Transverse colon (tissue), 4 donors: ENCODE results near the gene MKRN2. TPM values are rescaled to one million over a fixed set of nuclear protein-coding genes. Genes with fewer than 3 reads are reported as not detected.
A peak's percentile ranks its signal among the peaks of the same experiment; 100 is the strongest.

ENCODE experiments used
- DNase-seq: peaks from one replicate; pipeline ENCODE4 v3.0.0-alpha.2; 2019
- H3K27ac ChIP-seq, 4 donors: fragments of 200-600 bp; sonication (generic); 2 replicates each; pipeline ENCODE4 v1.5.1; 2016 to 2018; ENCODE audit warnings: inconsistent platforms in 4 of 4
- H3K27me3 ChIP-seq: fragments of 200-600 bp; sonication (generic); 2 replicates; pipeline ENCODE4 v1.5.1; 2017; ENCODE audit warnings: inconsistent platforms
- H3K36me3 ChIP-seq, 4 donors: fragments of 200-600 bp; sonication (generic); 2 replicates each; pipeline ENCODE4 v1.5.1; 2017 to 2019; ENCODE audit warnings: inconsistent platforms in 4 of 4
- H3K4me1 ChIP-seq, 4 donors: fragments of 200-600 bp; sonication (generic); 2 replicates each; pipeline ENCODE4 v1.5.1; 2017 to 2020; ENCODE audit warnings: inconsistent platforms in 4 of 4
- H3K4me3 ChIP-seq, 4 donors: fragments of 200-600 bp; sonication (generic); 1 replicate in 1 of 4; 2 replicates in 3 of 4; pipeline versions ENCODE4 v1.5.1 to v1.6.1; 2017 to 2019; ENCODE audit warnings: inconsistent platforms in 4 of 4
- H3K9me3 ChIP-seq, 2 donors: fragments of 200-600 bp; sonication (generic); 2 replicates each; pipeline ENCODE4 v1.5.1; 2017 to 2019; ENCODE audit warnings: inconsistent platforms in 2 of 2
- EP300 ChIP-seq: sonication (generic); formaldehyde crosslinking; IDR thresholded peaks from one replicate; pipeline ENCODE4 v1.6.1; 2017; ENCODE audit warnings: antibody characterized with exemption, low read depth
- POLR2A ChIP-seq: fragments of 450-650 bp; IDR thresholded peaks from one replicate; pipeline ENCODE4 v1.6.1; 2016; ENCODE audit warnings: antibody characterized with exemption, mild to moderate bottlenecking, moderate library complexity
- POLR2AphosphoS5 ChIP-seq, 3 donors: sonication (generic); formaldehyde crosslinking; IDR thresholded peaks; one replicate each; pipeline ENCODE4 v1.6.1; 2016; ENCODE audit warnings: antibody characterized with exemption in 3 of 3
- WGBS, 2 donors: methylation state at CpG; one replicate each; pipeline ENCODE4 v1.1.5; 2018; ENCODE audit warnings: low coverage in 1 of 2; 5-methylcytosine and 5-hydroxymethylcytosine counted together
- in situ Hi-C, 4 donors: fragments of 200-750 bp; cut with MboI; loops; one replicate each; pipeline versions ENCODE4 v1.15.0 to v1.15.1; 2017; ENCODE audit warnings: low sequenced_read_pairs in 3 of 4, low pct_ligation_motif_present in 1 of 4, low pct_unique_long_range_greater_than_20kb in 1 of 4
- intact Hi-C: fragments of 100-400 bp; cut with DNase I; formaldehyde crosslinking; loops from one replicate; pipeline ENCODE4 v1.15.1; 2023; ENCODE audit warnings: low total_unique reads
- total RNA-seq, 4 donors: library from RNA; depleted of rRNA; stranded (reverse); fragments of >200 nt; gene quantifications; one replicate each; pipeline ENCODE4 v1.1.0, GENCODE V29; 2016
- TF ChIP-seq, protein P1 (sequence below), 5 experiments: fragments of 200-600 bp in 3 of 5; fragments of 450-650 bp in 2 of 5; sonication (generic) in 3 of 5; IDR thresholded peaks; 1 replicate in 2 of 5; 2 replicates in 3 of 5; pipeline ENCODE4 v1.5.1; 2016 to 2017; ENCODE audit warnings: antibody characterized with exemption in 5 of 5, inconsistent platforms in 3 of 5, mild to moderate bottlenecking in 2 of 5, moderate library complexity in 1 of 5

MKRN2 gene, protein sequence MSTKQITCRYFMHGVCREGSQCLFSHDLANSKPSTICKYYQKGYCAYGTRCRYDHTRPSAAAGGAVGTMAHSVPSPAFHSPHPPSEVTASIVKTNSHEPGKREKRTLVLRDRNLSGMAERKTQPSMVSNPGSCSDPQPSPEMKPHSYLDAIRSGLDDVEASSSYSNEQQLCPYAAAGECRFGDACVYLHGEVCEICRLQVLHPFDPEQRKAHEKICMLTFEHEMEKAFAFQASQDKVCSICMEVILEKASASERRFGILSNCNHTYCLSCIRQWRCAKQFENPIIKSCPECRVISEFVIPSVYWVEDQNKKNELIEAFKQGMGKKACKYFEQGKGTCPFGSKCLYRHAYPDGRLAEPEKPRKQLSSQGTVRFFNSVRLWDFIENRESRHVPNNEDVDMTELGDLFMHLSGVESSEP
- 10 to 100 TPM; 22.9 to 30.6 (median 25.4) TPM for total RNA-seq

GRCh38 chr3:12556690-12557472, at the start of gene MKRN2:
TSS of gene MKRN2 (plus strand) at chr3:12557087. CDS start at chr3:12557151, 64 bp downstream.
- H3K27ac ChIP-seq = peak within 1 kb of the TSS; percentile 97 to 99 (median 98)
- in situ Hi-C loops (loop anchor here in 1 of 4 donors (25.0 kb wide), 1 partner anchor 155 kb away; no protein-coding TSS in a partner anchor), intact Hi-C loops (no loop called here)
- TF ChIP-seq, protein P1, sequence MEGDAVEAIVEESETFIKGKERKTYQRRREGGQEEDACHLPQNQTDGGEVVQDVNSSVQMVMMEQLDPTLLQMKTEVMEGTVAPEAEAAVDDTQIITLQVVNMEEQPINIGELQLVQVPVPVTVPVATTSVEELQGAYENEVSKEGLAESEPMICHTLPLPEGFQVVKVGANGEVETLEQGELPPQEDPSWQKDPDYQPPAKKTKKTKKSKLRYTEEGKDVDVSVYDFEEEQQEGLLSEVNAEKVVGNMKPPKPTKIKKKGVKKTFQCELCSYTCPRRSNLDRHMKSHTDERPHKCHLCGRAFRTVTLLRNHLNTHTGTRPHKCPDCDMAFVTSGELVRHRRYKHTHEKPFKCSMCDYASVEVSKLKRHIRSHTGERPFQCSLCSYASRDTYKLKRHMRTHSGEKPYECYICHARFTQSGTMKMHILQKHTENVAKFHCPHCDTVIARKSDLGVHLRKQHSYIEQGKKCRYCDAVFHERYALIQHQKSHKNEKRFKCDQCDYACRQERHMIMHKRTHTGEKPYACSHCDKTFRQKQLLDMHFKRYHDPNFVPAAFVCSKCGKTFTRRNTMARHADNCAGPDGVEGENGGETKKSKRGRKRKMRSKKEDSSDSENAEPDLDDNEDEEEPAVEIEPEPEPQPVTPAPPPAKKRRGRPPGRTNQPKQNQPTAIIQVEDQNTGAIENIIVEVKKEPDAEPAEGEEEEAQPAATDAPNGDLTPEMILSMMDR (IDR thresholded peaks at IDR 0.05) = no peak
- no peak for TF ChIP-seq EP300
- TF ChIP-seq POLR2AphosphoS5 (IDR thresholded peaks at IDR 0.05) = peak; percentile 96 to 99 (median 99)
- peak; percentile 96 for TF ChIP-seq POLR2A
- H3K4me3 ChIP-seq = peak within 1 kb of the TSS; percentile 79 to 93 (median 89)
- H3K36me3 ChIP-seq = no peaks in the 10 kb centered on the region
- WGBS, 2 donors = 0% methylated on average over 2 to 77 of the region's 77 CpGs
- H3K27me3 ChIP-seq = peaks cover 34% of the 10 kb centered on the region
- H3K4me1 ChIP-seq = peaks cover 13 to 45% (median 30%) of the 10 kb centered on the region in 4 donors
- H3K9me3 ChIP-seq = no peaks in the 10 kb centered on the region
- DNase-seq = peak; percentile 91

DNA sequence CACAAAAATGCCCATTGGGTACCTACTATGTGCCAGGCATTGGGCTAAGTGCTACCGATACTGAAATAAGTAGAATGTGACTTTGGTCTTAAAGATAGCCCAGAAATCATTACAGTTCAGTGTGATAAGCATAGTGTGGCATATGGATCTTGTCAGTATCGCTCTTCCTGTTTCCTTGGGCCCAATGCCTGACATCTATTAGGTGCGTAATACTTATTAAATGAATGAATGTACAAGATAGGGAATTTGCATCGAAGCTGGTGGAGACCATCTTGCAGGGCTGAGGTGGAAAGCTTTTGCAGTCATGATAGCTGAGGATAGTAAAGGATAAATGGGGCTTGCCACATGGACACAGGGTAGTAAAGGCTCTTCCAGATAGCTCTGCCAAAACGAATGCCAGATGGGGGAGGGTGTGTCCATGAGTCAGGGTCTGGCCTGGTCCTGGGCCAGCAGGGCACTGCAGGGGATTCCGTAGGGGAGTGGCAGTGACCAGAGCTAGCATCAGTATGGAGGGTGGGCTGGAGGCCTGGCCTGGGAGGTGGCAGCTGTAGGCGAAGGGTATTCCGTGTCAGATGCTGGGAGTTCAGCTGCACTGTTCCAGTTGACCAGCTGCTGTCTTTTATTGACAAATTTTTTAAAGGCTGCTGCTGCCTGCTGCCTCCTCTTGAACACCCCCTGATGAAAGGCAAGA, 49.2 kb upstream of the MKRN2 start:
- 77 to 90% methylated on average over 5 to 8 of the region's 8 CpGs for WGBS, 2 donors
- Histone ChIP-seq H3K4me1 (no peaks in the 10 kb centered on the region), H3K36me3 (peaks cover 0 to 25% (median 6%) of the 10 kb centered on the region in 4 donors), H3K27ac (peak overlapping the region; percentile 18 to 68 (median 42)), H3K4me3 (no peak overlapping the region), H3K9me3 (no peaks in the 10 kb centered on the region), H3K27me3 (no peaks in the 10 kb centered on the region)
- in situ Hi-C loops = no loop called here
- TF ChIP-seq POLR2A = no peak
- TF ChIP-seq, protein P1 (IDR thresholded peaks at IDR 0.05) = no peak
- no peak for TF ChIP-seq EP300
- no peak for TF ChIP-seq POLR2AphosphoS5 (IDR thresholded peaks at IDR 0.05)
- no peak for DNase-seq
- intact Hi-C loops = no loop called here

GRCh38 chr3:12508291-12508700, 48.6 kb upstream of the MKRN2 start:
- H3K36me3 ChIP-seq = peaks cover 0 to 20% (median 6%) of the 10 kb centered on the region in 4 donors
- no peaks in the 10 kb centered on the region for H3K9me3 ChIP-seq
- peak overlapping the region; percentile 18 to 68 (median 42) for H3K27ac ChIP-seq
- no peaks in the 10 kb centered on the region for H3K27me3 ChIP-seq
- WGBS, 2 donors = 83% methylated on average over 5 of the region's 5 CpGs; no CpG with 5 or more reads in 1 of the 2 donors
- peak in 1 of 3 donors; percentile 20 for TF ChIP-seq POLR2AphosphoS5 (IDR thresholded peaks at IDR 0.05)
- TF ChIP-seq, protein P1 (IDR thresholded peaks at IDR 0.05) = no peak
- TF ChIP-seq POLR2A = no peak
- no peak for TF ChIP-seq EP300
- DNase-seq = peak; percentile 20
- no peaks in the 10 kb centered on the region for H3K4me1 ChIP-seq
- H3K4me3 ChIP-seq = no peak overlapping the region
- in situ Hi-C loops = no loop called here
- intact Hi-C loops = no loop called here
